Liver (tissue), 3 donors: ENCODE results near the gene AUH.

Experiments
- ATF3 ChIP-seq: IDR thresholded peaks from 2 replicates; pipeline ENCODE4 v1.6.1; 2016; ENCODE audit warnings: antibody characterized with exemption
- CTCF ChIP-seq: fragments of 150-350 bp; IDR thresholded peaks from 2 replicates; pipeline ENCODE4 v1.5.1; 2017; ENCODE audit warnings: improper control_type of control experiment, low read depth, low read length; ENCODE audit not compliant: missing input control
- REST ChIP-seq: IDR thresholded peaks from 2 replicates; pipeline ENCODE4 v1.6.1; 2016; ENCODE audit warnings: antibody characterized with exemption, mild to moderate bottlenecking
- donor health status: healthy.
- donor health status: healthy.

- TF ChIP-seq REST (no peak), CTCF (no peak), ATF3 (no peak)
Observed at GRCh38 chr9:91187965-91188344, 173.8 kb downstream of the AUH start.
